ENCODE measurements around the gene TUBGCP3.

- TF ChIP-seq CTCF (IDR thresholded peaks at IDR 0.05; ENCODE audit: low read depth, low read length, poor library complexity, severe bottlenecking) (no peak), EZH2phosphoT487 (IDR thresholded peaks at IDR 0.05; ENCODE audit: borderline replicate concordance, low read length) (no peak)
Measured at GRCh38 chr13:112554214-112554850, 33.6 kb downstream of the TUBGCP3 start.

Data from DOHH2 (cell line).